ENCODE measurements around the gene SLC13A2. TPM values are rescaled to one million over a fixed set of nuclear protein-coding genes. Genes with fewer than 3 reads are reported as not detected.

SLC13A2 gene
- total RNA-seq, 1 experiment from 2014 or later = not detected

GRCh38 chr17:28477928-28478327 is 4.5 kb downstream of the SLC13A2 start:
- Histone ChIP-seq H4K20me1 (ENCODE audit: insufficient read depth) (no peaks in the 10 kb centered on the region), H3K9ac (ENCODE audit: low read length) (no peak overlapping the region), H3K4me2 (ENCODE audit: low read length) (no peak overlapping the region), H3K36me3 (ENCODE audit: control insufficient read depth in 1 of 2, insufficient read depth in 2 of 2, low read length in 2 of 2) (no peaks in the 10 kb centered on the region), H3K79me2 (ENCODE audit: insufficient read depth, low read length) (no peaks in the 10 kb centered on the region), H3K27ac (ENCODE audit: low read depth, low read length) (no peak overlapping the region), H3K9me3 (ENCODE audit: control insufficient read depth in 1 of 2, insufficient read depth in 1 of 2, low read depth in 1 of 2, low read length in 2 of 2) (no peaks in the 10 kb centered on the region), H2AFZ (ENCODE audit: low read depth, low read length, poor library complexity, severe bottlenecking) (no peak overlapping the region), H3K4me1 (ENCODE audit: control insufficient read depth in 1 of 2, insufficient read depth in 2 of 2, low read length in 2 of 2) (no peaks in the 10 kb centered on the region; a peak in 1 of 4 replicates), H3K9me2 (ENCODE audit: insufficient read depth) (no peaks in the 10 kb centered on the region), H3K4me3 (replicated peaks in 1 of 2; ENCODE audit: low read depth in 1 of 2, low read length in 2 of 2) (no peak overlapping the region), H3K27me3 (ENCODE audit: insufficient read depth, low read length) (no peaks in the 10 kb centered on the region; the same call in 1 of the 2 replicates)
- intact Hi-C loops (cut with micrococcal nuclease) = no loop called here
- TF ChIP-seq CTCF (IDR thresholded peaks at IDR 0.05 in 2 of 3, conservative IDR thresholded peaks at IDR 0.05 in 1 of 3; ENCODE audit: borderline replicate concordance in 1 of 3, insufficient read depth in 1 of 3, low read depth in 2 of 3, low read length in 2 of 3) (no peak), ZFX (IDR thresholded peaks at IDR 0.05) (no peak), SRF (IDR thresholded peaks at IDR 0.05; ENCODE audit: low read depth) (no peak), EZH2 (IDR thresholded peaks at IDR 0.05) (no peak), JUND (IDR thresholded peaks at IDR 0.05) (no peak), RAD21 (IDR thresholded peaks at IDR 0.05; ENCODE audit: low read depth) (no peak), TCF7L2 (IDR thresholded peaks at IDR 0.05; ENCODE audit: borderline replicate concordance, extremely low read depth, insufficient read depth, insufficient read length) (no peak), CEBPB (IDR thresholded peaks at IDR 0.05; ENCODE audit: low read depth) (no peak), POLR2AphosphoS5 (IDR thresholded peaks at IDR 0.05; ENCODE audit: low read depth, low read length) (no peak), CBX3 (IDR thresholded peaks at IDR 0.05; ENCODE audit: low read depth) (no peak), REST (IDR thresholded peaks at IDR 0.05; ENCODE audit: low read depth) (no peak)
- ChIA-PET RAD21 (ENCODE audit: low non-redundant PET in 1 of 2, low total read pairs in 2 of 2, uncharacterized antibody in 2 of 2, unreplicated experiment in 2 of 2) (no interaction called here), CTCF (no interaction called here), POLR2A (no interaction called here)
- ATAC-seq = no peak
- DNase-seq (ENCODE audit: low read depth, low spot score) = no peak
- no TSS peak for BruUV-seq (replicated peaks)

All from HCT116 (cell line).